Uterus (tissue), 2 donors: ENCODE measurements around the gene IKBKE.

Experiments used
- POLR2A ChIP-seq, 2 donors: fragments of 450-650 bp; IDR thresholded peaks; one replicate each; pipeline ENCODE4 v1.6.1; 2016; ENCODE audit warnings: antibody characterized with exemption in 2 of 2, mild to moderate bottlenecking in 1 of 2, moderate library complexity in 1 of 2
- TF ChIP-seq, protein P1 (sequence below), 4 experiments: fragments of 200-600 bp in 2 of 4; fragments of 450-650 bp in 2 of 4; sonication (generic) in 2 of 4; IDR thresholded peaks; one replicate each; pipeline ENCODE4 v1.5.1; 2016 to 2019; ENCODE audit warnings: antibody characterized with exemption in 4 of 4, mild to moderate bottlenecking in 2 of 4, moderate library complexity in 1 of 4

DNA sequence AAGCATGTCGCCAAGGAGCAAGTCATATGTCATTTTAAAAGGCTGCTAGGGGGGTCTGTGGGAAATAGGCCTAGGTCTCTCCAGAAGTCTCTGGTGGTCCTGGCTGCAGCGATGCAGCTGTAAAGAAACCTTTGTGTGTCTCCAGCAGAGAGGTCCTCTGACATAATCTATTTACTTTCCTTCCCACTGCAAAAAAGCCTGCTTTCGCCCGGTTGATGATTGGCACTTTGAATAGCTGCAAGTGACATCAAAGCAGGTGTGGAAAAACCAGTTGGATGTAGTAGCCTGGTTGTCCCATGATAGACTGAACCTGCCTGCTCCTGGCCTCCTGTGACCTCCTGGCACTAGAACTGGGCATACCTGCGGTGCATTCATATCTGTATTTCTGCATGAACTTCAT is 50.9 kb downstream of the IKBKE start:
- TF ChIP-seq, protein P1, sequence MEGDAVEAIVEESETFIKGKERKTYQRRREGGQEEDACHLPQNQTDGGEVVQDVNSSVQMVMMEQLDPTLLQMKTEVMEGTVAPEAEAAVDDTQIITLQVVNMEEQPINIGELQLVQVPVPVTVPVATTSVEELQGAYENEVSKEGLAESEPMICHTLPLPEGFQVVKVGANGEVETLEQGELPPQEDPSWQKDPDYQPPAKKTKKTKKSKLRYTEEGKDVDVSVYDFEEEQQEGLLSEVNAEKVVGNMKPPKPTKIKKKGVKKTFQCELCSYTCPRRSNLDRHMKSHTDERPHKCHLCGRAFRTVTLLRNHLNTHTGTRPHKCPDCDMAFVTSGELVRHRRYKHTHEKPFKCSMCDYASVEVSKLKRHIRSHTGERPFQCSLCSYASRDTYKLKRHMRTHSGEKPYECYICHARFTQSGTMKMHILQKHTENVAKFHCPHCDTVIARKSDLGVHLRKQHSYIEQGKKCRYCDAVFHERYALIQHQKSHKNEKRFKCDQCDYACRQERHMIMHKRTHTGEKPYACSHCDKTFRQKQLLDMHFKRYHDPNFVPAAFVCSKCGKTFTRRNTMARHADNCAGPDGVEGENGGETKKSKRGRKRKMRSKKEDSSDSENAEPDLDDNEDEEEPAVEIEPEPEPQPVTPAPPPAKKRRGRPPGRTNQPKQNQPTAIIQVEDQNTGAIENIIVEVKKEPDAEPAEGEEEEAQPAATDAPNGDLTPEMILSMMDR (IDR thresholded peaks at IDR 0.05): no peak
- no peak for TF ChIP-seq POLR2A (IDR thresholded peaks at IDR 0.05)
